ENCODE data around the gene PDP2. TPM values are rescaled to one million over a fixed set of nuclear protein-coding genes. Genes with fewer than 3 reads are reported as not detected.
A peak's percentile ranks its signal among the peaks of the same experiment; 100 is the strongest.

The PDP2 gene
- total RNA-seq, 2 experiments from 2014 or later = 29.2 to 33.3 TPM

DNA sequence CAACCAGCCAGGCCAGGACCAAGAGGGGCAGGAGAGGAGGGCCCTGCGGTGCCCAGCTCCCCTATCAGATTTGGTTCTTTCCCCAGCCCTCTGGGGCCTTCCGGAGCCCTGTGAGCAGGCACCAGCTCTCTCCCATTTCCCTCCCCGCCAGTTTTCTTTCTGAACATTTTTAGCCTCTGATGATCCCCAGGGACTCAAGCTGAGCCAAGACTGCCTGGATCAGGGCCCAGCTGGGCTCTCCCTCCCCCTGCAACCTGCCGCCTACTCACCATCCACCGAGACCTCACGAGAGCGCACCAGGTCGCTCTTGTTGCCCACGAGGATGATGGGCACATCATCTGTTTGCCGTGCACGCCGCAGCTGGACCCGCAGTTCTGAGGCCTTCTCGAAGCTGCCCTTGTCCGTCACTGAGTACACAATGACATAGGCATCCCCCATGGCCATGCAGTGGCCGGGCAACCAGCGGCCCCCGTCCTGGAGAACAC lies 43.0 kb downstream of the PDP2 start:
- no peaks in the 10 kb centered on the region for H3K36me3 Mint-ChIP-seq
- peaks cover 46% of the 10 kb centered on the region for H3K27me3 Mint-ChIP-seq
- no peaks in the 10 kb centered on the region for H3K9me3 Mint-ChIP-seq (ENCODE audit: low read depth)
- CTCF ChIA-PET = interaction anchor here (12.2 kb wide), 1 partner anchor 30 kb away, joined by 140 read pairs; no protein-coding TSS in a partner anchor
- ATAC-seq = no peak
- no peak for DNase-seq
- peaks cover 16% of the 10 kb centered on the region for H3K4me1 Mint-ChIP-seq
- no peak overlapping the region for H3K27ac Mint-ChIP-seq
- H3K4me3 Mint-ChIP-seq = no peak overlapping the region

DNA sequence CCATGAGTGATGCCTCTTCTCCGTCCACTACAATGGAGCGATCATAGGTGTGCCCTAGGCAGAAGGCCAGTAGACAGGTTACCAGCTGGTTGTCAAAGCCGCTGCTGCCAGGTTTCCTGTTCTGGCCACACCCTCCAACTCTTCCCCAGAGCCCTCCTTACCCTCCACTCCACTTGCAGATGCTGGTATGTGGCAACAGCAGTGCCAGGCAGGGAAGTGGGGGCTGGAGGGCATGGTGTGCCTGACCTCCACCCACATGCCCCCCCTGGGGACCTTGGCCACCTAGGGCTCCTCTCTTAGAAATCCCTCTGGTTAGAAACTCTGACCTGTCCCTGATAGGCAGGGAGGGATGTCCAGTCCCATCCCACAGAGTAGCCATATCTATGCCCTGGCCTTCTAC lies 43.6 kb downstream of the PDP2 start:
- no peak for DNase-seq
- Mint-ChIP-seq H3K36me3 (no peaks in the 10 kb centered on the region), H3K9me3 (ENCODE audit: low read depth) (no peaks in the 10 kb centered on the region), H3K27me3 (peaks cover 46% of the 10 kb centered on the region), H3K4me3 (no peak overlapping the region), H3K27ac (no peak overlapping the region), H3K4me1 (peaks cover 21% of the 10 kb centered on the region)
- CTCF ChIA-PET = interaction anchor here (12.2 kb wide), 1 partner anchor 31 kb away, joined by 140 read pairs; no protein-coding TSS in a partner anchor
- no peak for ATAC-seq

DNA sequence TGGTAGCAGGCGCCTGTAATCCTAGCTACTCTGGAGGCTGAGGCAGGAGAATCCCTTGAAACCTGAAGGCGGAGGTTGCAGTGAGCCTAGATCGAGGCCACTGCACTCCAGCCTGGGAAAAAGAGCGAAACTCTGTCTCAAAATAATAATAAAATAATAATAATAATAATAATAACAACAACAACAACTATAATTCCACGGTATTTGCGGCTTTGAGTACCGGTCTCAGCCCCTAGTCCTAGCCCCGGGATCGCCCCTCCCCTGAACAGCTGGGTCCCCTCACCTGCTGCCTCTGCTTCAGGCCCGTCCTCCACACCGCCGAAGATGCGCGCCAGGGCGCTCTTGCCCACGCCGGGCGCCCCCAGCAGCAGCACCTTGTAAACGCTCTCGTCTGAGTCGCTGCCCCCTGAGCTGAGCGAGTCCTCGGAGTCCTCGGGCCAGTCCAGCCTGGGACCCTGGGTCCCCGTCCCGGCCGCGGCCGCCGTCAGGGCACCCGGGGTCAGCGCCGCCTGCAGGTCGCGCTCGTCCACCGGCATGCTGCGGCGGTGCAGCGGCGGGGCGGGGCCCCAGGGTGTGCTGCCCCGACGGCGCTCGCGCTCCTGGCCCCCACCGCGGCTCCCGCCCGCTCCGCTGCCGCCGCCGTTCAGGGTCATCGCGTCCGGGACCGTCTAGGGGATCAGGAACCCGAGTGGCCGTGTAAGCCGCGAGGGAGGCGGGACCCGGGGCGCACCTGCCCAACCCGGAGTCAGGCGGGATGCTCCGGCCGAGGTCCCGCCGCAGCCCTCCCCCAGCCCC lies 44.4 kb downstream of the PDP2 start:
- Mint-ChIP-seq H3K4me3 (peak overlapping the region; percentile 60), H3K9me3 (ENCODE audit: low read depth) (no peaks in the 10 kb centered on the region), H3K27me3 (peaks cover 46% of the 10 kb centered on the region), H3K4me1 (peaks cover 21% of the 10 kb centered on the region), H3K36me3 (no peaks in the 10 kb centered on the region), H3K27ac (no peak overlapping the region)
- CTCF ChIA-PET = interaction anchor here (0.7 to 12.2 kb wide), 3 partner anchors 27 to 237 kb away, joined by 3 to 140 read pairs (median 4); no protein-coding TSS in a partner anchor
- peak; percentile 87 for ATAC-seq
- peak; percentile 56 for DNase-seq

DNA sequence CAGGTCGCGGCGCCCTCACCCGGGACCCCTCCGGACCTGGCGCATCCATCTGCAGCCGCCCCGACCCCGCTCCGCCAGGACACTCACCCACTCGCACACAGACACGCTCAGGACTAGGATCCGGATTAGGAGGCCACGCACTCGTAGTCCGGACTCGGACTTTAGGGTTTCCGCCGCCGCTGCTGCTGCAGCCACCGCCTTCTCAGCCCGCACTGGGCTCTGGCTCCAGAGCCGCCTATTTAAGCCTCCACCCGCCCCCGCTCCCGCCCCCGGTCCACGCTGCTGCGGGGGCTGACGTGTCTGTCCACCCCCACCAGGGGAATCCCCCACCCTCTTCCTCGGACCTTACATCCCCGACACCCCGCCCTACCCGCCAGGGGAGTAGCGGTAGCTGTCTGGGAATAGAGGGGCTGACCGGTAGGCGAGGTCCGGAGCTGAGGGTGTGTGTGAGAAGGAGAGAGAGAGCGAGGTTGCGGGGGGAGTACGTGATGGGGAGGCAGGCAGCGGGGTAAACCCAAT lies 45.1 kb downstream of the PDP2 start, which contains the start of gene RRAD:
TSS of gene RRAD (minus strand) at position 214 of the 519 bp plus-strand sequence. CDS start 356 bp downstream, outside the sequence.
- ATAC-seq (no peak), DNase-seq (no peak)
- CTCF ChIA-PET = interaction anchor here (1.2 to 12.2 kb wide), 3 partner anchors 32 to 236 kb away, joined by 4 to 140 read pairs (median 4); no protein-coding TSS in a partner anchor
- peaks cover 21% of the 10 kb centered on the region for H3K4me1 Mint-ChIP-seq
- H3K27me3 Mint-ChIP-seq = peaks cover 43% of the 10 kb centered on the region
- H3K36me3 Mint-ChIP-seq = no peaks in the 10 kb centered on the region
- no peaks in the 10 kb centered on the region for H3K9me3 Mint-ChIP-seq (ENCODE audit: low read depth)
- H3K4me3 Mint-ChIP-seq = peak within 1 kb of the TSS; percentile 60
- H3K27ac Mint-ChIP-seq = no peak within 1 kb of the TSS

DNA sequence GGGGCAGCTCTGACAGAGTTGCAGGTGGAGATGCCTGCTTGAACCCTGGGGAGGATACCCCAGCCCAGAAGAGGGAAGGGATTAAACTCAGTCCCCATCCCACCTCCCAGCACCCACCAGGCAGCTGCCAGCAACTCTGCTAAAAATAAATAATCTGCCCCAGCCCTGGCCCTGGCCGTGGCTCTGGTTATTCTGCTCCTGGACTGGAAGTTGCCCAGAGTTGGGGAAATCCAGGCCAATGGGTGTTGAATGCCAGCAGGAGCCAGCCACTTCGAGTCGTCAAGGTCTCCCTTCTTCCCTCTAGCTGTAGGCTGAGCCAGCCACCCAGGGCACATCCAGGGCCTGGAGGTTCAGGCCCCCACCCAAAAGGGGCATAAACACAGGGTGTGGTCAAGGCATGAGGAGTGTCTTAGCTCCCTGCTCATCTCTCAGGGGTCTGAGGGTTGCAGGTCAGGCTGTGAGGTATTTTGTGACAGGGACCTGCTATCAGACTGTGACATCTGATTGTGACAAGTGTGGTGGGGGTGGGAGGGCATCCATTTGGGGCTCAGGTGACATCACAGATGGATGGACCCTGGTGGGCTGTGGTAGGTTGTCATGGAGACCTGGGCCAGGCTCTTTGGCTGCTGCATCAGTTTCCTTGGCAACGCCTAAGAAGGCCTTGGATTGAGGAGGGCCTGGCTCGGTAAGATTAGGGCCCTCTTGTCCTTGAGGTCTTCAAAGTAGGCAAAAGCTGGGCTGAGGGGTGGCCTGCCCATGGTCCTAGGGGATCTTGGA lies 46.0 kb downstream of the PDP2 start:
- H3K9me3 Mint-ChIP-seq (ENCODE audit: low read depth) = no peaks in the 10 kb centered on the region
- ATAC-seq = no peak
- no peak for DNase-seq
- no peaks in the 10 kb centered on the region for H3K36me3 Mint-ChIP-seq
- peaks cover 34% of the 10 kb centered on the region for H3K27me3 Mint-ChIP-seq
- no peak overlapping the region for H3K4me3 Mint-ChIP-seq
- CTCF ChIA-PET = interaction anchor here (0.6 to 12.2 kb wide), 5 partner anchors 21 to 235 kb away, joined by 3 to 140 read pairs (median 4); no protein-coding TSS in a partner anchor
- peaks cover 21% of the 10 kb centered on the region for H3K4me1 Mint-ChIP-seq
- H3K27ac Mint-ChIP-seq = no peak overlapping the region

DNA sequence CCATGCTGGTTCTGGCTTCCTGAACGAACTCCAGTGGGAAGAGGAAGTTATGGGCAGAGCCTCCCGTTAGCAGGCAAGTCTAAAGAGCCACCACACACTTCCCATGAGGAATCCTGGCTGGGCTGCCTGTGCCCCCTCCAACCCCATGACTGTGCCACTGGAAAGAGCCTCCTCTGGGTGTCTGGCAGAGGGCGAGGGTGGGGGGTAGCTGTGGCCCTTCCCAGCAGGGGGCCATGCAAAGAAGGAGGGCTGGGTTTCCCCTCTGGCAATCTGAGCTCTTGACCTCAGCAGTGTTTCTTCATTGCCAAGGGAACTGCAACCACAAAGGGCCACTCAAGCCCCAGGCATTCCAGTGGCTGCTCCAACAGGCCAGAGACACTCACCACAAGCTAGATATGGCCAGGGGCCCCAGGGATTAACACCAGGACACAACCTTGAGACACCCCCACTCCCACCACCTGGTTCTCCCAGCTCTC lies 46.7 kb downstream of the PDP2 start:
- peaks cover 31% of the 10 kb centered on the region for H3K27me3 Mint-ChIP-seq

DNA sequence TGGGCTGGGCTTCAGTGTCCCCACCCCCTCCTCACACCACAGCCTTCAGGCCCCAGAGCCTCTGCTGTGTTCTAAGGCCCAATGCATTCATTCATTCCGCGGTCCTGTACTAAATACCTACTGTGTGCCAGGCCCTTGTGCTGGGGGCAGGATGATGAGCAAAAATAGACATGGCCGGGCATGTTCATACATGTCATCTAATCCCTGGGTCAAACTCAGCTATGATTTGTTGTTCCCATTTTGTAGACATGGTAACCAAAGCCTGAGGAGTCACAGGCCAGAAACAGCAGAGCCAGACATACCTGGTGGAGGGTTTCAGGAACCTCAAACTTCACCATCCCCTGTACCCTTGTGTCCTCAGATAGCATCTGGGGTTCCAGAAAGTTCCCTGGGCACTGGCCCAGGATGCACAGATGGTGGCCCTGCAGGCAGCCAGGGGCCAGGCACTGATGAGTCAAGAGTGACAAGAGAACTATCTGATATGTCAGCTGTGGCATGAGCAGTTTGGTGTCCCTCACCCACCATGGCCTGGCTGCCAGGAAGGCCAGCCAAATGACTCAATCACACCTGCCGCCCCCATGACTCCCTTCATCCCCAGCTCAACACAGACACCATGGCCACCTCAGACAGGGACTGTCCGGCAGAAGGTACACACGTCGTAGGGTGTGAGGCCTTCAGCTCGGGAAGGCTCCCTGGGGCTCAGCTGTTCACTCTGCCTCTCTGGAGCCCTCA lies 47.8 kb downstream of the PDP2 start:
- DNase-seq = no peak
- Mint-ChIP-seq H3K36me3 (peaks cover 7% of the 10 kb centered on the region), H3K27ac (peak overlapping the region; percentile 14), H3K27me3 (peaks cover 29% of the 10 kb centered on the region), H3K9me3 (ENCODE audit: low read depth) (no peaks in the 10 kb centered on the region), H3K4me1 (peaks cover 34% of the 10 kb centered on the region), H3K4me3 (no peak overlapping the region)
- CTCF ChIA-PET = interaction anchor here (0.8 to 12.2 kb wide), 19 partner anchors 9 to 202 kb away, joined by 3 to 140 read pairs (median 4); partner anchors contain the start of genes CDH16, NAE1 and PDP2
- no peak for ATAC-seq

More for the DNA sequence above, 46.7 kb downstream of the PDP2 start:
- no peak for DNase-seq
- Mint-ChIP-seq H3K36me3 (no peaks in the 10 kb centered on the region), H3K4me1 (peaks cover 25% of the 10 kb centered on the region), H3K27ac (no peak overlapping the region), H3K4me3 (no peak overlapping the region), H3K9me3 (ENCODE audit: low read depth) (no peaks in the 10 kb centered on the region)
- ATAC-seq = no peak
- CTCF ChIA-PET = interaction anchor here (1.0 to 12.2 kb wide), 2 partner anchors 21 to 34 kb away, joined by 3 to 140 read pairs; no protein-coding TSS in a partner anchor

DNA sequence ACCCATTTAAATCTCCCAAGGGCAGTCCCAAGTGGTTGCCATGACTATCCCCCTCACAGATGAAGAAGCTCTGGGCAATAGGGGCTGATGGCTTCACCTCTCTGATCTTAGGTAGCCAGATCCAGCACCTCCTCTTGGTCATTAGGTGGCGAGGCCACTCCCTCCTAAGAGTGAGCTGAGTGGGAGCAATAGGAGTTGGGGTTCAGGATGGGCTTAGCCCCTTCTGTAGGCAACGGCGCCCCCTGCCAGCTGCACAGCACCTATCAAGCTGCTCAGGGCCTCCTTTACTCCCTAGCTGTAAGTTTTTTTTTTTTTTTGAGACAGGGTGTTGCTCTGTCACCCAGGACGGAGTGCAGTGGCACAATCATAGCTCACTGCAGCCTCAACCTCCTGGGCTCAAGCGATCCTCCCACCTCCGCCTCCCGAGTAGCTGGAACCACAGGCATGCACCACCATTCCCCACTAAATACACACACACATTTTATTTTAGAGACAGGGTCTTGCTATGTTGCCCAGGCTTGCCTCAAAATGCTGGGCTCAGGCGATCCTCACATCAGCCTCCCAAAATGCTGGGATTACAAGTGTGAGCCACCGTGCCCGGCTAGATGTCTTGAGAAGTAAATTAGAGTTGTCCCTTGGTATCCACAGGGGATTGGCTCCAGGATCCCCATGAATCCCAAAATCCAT lies 48.5 kb downstream of the PDP2 start:
- no peak overlapping the region for H3K4me3 Mint-ChIP-seq

DNA sequence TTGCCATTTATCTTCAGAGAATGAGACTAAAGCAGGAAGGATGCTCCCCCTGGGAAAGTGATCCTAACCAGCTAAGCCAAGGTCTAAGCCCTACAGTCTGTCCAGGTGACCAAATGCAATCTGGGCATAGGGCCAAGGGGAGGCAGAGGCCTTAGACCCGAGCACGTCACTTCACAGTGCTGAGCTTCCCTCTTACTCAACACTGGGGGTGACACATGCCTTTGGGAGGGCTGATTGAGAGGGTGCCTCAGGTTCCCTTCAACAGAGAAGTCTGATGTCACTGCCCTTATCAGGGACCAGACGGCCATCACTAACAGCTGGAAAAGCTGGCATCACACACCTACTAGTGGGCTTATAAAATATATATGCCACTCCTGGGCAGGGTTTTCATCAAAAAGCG lies 49.9 kb downstream of the PDP2 start:
- Mint-ChIP-seq H3K36me3 (peaks cover 8% of the 10 kb centered on the region), H3K4me3 (no peak overlapping the region), H3K9me3 (ENCODE audit: low read depth) (no peaks in the 10 kb centered on the region), H3K4me1 (peaks cover 47% of the 10 kb centered on the region), H3K27ac (no peak overlapping the region), H3K27me3 (peaks cover 12% of the 10 kb centered on the region)
- CTCF ChIA-PET = interaction anchor here (1.8 kb wide), 1 partner anchor 35 kb away, joined by 8 read pairs; no protein-coding TSS in a partner anchor
- no peak for DNase-seq
- no peak for ATAC-seq

More for the DNA sequence above, 48.5 kb downstream of the PDP2 start:
- Mint-ChIP-seq H3K27ac (no peak overlapping the region), H3K9me3 (ENCODE audit: low read depth) (no peaks in the 10 kb centered on the region), H3K4me1 (peaks cover 42% of the 10 kb centered on the region), H3K27me3 (peaks cover 22% of the 10 kb centered on the region), H3K36me3 (peaks cover 8% of the 10 kb centered on the region)
- CTCF ChIA-PET = interaction anchor here (0.6 to 12.2 kb wide), 21 partner anchors 10 to 396 kb away, joined by 3 to 140 read pairs (median 3); partner anchors contain the start of genes CDH16, NAE1 and PDP2
- DNase-seq (peak; percentile 71), ATAC-seq (peak; percentile 50)

DNA sequence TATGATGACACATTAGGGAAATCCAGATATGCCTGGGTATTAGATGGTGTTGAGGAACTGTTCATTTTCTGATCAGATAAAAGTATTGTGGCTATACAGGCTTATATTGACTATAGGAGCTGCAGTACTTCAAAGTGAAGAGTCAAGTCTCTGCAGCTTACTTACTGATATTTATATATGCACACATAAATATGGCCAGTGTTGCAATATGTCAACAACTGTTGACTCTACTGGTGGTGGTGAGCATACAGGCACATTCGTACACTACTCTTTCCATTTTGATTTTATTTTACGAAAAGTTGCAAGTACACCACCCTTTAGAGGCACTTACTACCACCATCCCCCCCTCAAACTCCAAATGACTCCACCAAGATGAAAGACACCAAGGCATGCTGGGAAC lies 51.4 kb downstream of the PDP2 start:
- DNase-seq (no peak), ATAC-seq (no peak)
- Mint-ChIP-seq H3K4me3 (no peak overlapping the region), H3K9me3 (ENCODE audit: low read depth) (no peaks in the 10 kb centered on the region), H3K27ac (no peak overlapping the region), H3K27me3 (no peaks in the 10 kb centered on the region), H3K36me3 (peaks cover 8% of the 10 kb centered on the region), H3K4me1 (peaks cover 53% of the 10 kb centered on the region)
- CTCF ChIA-PET = interaction anchor here (0.9 to 1.8 kb wide), 5 partner anchors 34 to 82 kb away, joined by 3 to 8 read pairs (median 3); partner anchors contain the start of gene PDP2

DNA sequence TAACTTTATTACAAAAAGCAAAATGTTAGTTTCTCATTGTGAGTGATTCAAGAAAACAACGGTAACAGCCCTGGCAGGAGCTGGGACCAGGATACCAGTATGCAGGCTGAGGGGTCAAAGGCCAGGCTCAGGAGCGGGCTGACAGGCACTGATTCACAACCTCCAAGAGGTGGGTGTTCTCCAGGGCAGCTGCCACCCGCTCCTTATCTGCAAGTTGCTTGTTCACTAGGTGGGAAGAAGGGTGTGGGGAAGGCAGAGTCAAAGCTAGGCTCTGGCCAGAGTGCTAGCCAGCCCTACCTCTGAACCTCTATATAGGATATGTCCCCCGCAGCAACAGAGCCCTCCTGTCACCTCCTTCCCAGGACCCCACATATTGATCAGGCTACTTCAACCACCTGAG lies 51.8 kb downstream of the PDP2 start:
- H3K4me3 Mint-ChIP-seq = no peak overlapping the region
- CTCF ChIA-PET = interaction anchor here (1.2 kb wide), 1 partner anchor 52 kb away, joined by 3 read pairs; the partner anchor contains the start of gene PDP2
- H3K27ac Mint-ChIP-seq = no peak overlapping the region
- no peaks in the 10 kb centered on the region for H3K27me3 Mint-ChIP-seq
- no peaks in the 10 kb centered on the region for H3K9me3 Mint-ChIP-seq (ENCODE audit: low read depth)
- H3K4me1 Mint-ChIP-seq = peaks cover 55% of the 10 kb centered on the region
- H3K36me3 Mint-ChIP-seq = peaks cover 8% of the 10 kb centered on the region
- ATAC-seq = no peak
- DNase-seq = no peak
